Peyer's patch (tissue), 4 donors: Measurements from ENCODE around the gene SHB.
A peak's percentile ranks its signal among the peaks of the same experiment; 100 is the strongest.

Experiments
- POLR2A ChIP-seq, 2 donors: fragments of 450-650 bp; IDR thresholded peaks; one replicate each; pipeline ENCODE4 v1.5.1; 2017; ENCODE audit warnings: antibody characterized with exemption in 2 of 2, mild to moderate bottlenecking in 2 of 2, moderate library complexity in 2 of 2
- TF ChIP-seq, protein P1 (sequence below), 6 experiments: fragments of 450-650 bp in 4 of 6; fragments of 200-600 bp in 2 of 6; sonication (generic) in 1 of 6; IDR thresholded peaks; one replicate each; pipeline ENCODE4 v1.5.1; 2017 to 2019; ENCODE audit warnings: antibody characterized with exemption in 6 of 6, mild to moderate bottlenecking in 3 of 6, moderate library complexity in 1 of 6

DNA sequence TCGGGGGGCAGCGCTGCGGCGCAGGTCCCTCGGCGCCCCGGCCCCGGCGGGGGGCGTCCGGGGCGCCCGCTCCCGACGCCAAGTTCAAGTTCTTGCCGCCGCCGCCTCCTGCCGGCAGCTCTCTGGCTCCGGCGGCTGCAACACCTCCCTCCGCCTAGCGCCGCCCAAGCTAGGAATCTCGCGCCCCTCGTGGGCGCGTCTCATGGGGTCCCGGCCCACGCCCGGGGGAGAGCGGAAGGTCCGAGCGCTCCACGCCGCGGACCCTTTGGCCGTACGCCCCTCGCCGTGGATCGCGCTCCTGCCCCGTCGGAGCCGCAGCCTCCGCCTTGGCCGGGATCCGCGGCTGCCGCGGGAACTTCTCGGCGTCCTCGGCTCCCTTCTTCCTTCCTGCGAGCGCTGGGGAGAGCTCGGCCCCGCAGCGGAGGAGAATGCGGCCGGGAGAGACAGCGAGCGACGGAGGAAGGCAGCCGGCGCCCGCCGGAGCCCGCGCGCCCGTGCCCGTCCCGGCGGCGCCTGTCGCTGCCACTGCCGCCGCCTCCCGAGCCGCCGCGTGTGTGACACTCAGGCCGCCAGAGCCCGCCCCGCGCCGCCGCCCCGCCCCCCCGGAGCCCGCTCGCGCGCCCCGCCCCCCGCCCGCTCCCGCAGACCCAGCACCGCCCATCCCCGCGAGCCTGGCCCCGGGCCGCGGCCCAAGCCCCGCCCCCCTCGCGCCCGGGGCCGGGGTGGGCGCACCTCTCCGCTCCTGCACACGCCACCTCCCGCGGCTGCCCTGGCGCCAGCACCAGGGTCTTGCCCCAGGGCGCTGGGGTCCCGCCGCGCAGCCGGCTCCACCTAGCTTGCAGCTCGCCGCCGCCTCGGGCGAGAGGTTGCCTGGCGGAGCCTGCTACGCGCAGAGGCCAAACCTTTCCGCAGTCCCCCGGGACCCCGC lies at the start of gene SHB:
- TF ChIP-seq, protein P1, sequence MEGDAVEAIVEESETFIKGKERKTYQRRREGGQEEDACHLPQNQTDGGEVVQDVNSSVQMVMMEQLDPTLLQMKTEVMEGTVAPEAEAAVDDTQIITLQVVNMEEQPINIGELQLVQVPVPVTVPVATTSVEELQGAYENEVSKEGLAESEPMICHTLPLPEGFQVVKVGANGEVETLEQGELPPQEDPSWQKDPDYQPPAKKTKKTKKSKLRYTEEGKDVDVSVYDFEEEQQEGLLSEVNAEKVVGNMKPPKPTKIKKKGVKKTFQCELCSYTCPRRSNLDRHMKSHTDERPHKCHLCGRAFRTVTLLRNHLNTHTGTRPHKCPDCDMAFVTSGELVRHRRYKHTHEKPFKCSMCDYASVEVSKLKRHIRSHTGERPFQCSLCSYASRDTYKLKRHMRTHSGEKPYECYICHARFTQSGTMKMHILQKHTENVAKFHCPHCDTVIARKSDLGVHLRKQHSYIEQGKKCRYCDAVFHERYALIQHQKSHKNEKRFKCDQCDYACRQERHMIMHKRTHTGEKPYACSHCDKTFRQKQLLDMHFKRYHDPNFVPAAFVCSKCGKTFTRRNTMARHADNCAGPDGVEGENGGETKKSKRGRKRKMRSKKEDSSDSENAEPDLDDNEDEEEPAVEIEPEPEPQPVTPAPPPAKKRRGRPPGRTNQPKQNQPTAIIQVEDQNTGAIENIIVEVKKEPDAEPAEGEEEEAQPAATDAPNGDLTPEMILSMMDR (IDR thresholded peaks at IDR 0.05), result peak in 4 of 6 experiments; percentile 34 to 60 (median 43)
- peak; percentile 78 to 91 for TF ChIP-seq POLR2A (IDR thresholded peaks at IDR 0.05)
